Measurements from ENCODE around the gene PEX11A. TPM values are rescaled to one million over a fixed set of nuclear protein-coding genes. Genes with fewer than 3 reads are reported as not detected.

The PEX11A gene
- total RNA-seq, 2 donors from 2014 or later, result 11.6 to 14.8 TPM

GRCh38 chr15:89669941-89670340 lies 20.6 kb downstream of the PEX11A start:
- Histone ChIP-seq H3K4me3 (no peak overlapping the region), H3K27ac (no peak overlapping the region), H3K27me3 (no peaks in the 10 kb centered on the region), H3K4me1 (peaks cover 0 to 16% of the 10 kb centered on the region in 2 donors), H3K36me3 (no peaks in the 10 kb centered on the region), H3K9me3 (no peaks in the 10 kb centered on the region)
- DNase-seq (ENCODE audit: low spot score), result no peak
- no peak for TF ChIP-seq CTCF (IDR thresholded peaks at IDR 0.05)

GRCh38 chr15:89669309-89669865 lies 21.2 kb downstream of the PEX11A start:
- Histone ChIP-seq H3K4me1 (peaks cover 0 to 21% of the 10 kb centered on the region in 2 donors), H3K27me3 (no peaks in the 10 kb centered on the region), H3K36me3 (no peaks in the 10 kb centered on the region), H3K9me3 (no peaks in the 10 kb centered on the region), H3K4me3 (no peak overlapping the region), H3K27ac (no peak overlapping the region)
- TF ChIP-seq CTCF (IDR thresholded peaks at IDR 0.05), result no peak
- no peak for DNase-seq (ENCODE audit: low spot score)

GRCh38 chr15:89668171-89668570 lies 22.4 kb downstream of the PEX11A start:
- DNase-seq (ENCODE audit: low spot score), result no peak
- H3K27ac ChIP-seq, result no peak overlapping the region
- H3K4me3 ChIP-seq, result no peak overlapping the region
- TF ChIP-seq CTCF (IDR thresholded peaks at IDR 0.05), result no peak
- H3K9me3 ChIP-seq, result no peaks in the 10 kb centered on the region
- H3K27me3 ChIP-seq, result no peaks in the 10 kb centered on the region
- H3K4me1 ChIP-seq, result peaks cover 0 to 23% of the 10 kb centered on the region in 2 donors
- no peaks in the 10 kb centered on the region for H3K36me3 ChIP-seq

- TF ChIP-seq CTCF (IDR thresholded peaks at IDR 0.05), result no peak
- no peaks in the 10 kb centered on the region for H3K27me3 ChIP-seq
- no peaks in the 10 kb centered on the region for H3K9me3 ChIP-seq
- H3K36me3 ChIP-seq, result no peaks in the 10 kb centered on the region
- no peak overlapping the region for H3K4me3 ChIP-seq
- H3K27ac ChIP-seq, result no peak overlapping the region
- DNase-seq (ENCODE audit: low spot score), result no peak
- H3K4me1 ChIP-seq, result peaks cover 0 to 28% of the 10 kb centered on the region in 2 donors
These were observed 22.9 kb downstream of the PEX11A start for GRCh38 chr15:89667706-89667960.

- no peak for TF ChIP-seq CTCF (IDR thresholded peaks at IDR 0.05)
- H3K27ac ChIP-seq, result no peak overlapping the region
- no peaks in the 10 kb centered on the region for H3K36me3 ChIP-seq
- no peaks in the 10 kb centered on the region for H3K9me3 ChIP-seq
- H3K27me3 ChIP-seq, result no peaks in the 10 kb centered on the region
- peaks cover 0 to 28% of the 10 kb centered on the region in 2 donors for H3K4me1 ChIP-seq
- no peak for DNase-seq (ENCODE audit: low spot score)
- no peak overlapping the region for H3K4me3 ChIP-seq
These were observed 23.5 kb downstream of the PEX11A start for GRCh38 chr15:89666858-89667705.

Data from right atrium auricular region (tissue), 2 donors.